GM18502 (cell line): ENCODE measurements around the gene A1CF.
"Not testable (repeated sequence)": the region's sequence is repeated elsewhere in the genome, so short reads cannot be mapped to it uniquely, and the experiment has no call there.

Source experiments
- ATAC-seq: cut with Tn5 transposase; IDR thresholded peaks from one replicate; pipeline ENCODE4 v1.9.1; 2021; ENCODE audit warnings: mild to moderate bottlenecking; ENCODE audit not compliant: unreplicated experiment, poor library complexity

Gene A1CF

GRCh38 chr10:50885097-50885859 is at the start of gene A1CF:
A1CF (minus strand) TSS chr10:50885627; CDS start chr10:50859940, 25,687 bp downstream.
- no peak for ATAC-seq

GRCh38 chr10:50931948-50932431 is 46.6 kb upstream of the A1CF start:
- no peak for ATAC-seq

- ATAC-seq = no peak
Observed at GRCh38 chr10:50929670-50930069, 44.2 kb upstream of the A1CF start.

- no peak for ATAC-seq
Observed at GRCh38 chr10:50928190-50928552, 42.7 kb upstream of the A1CF start.

- no peak for ATAC-seq
Observed at GRCh38 chr10:50927522-50928189, 42.2 kb upstream of the A1CF start.

- not testable (repeated sequence) for ATAC-seq
Observed at GRCh38 chr10:50923471-50923870, 38.0 kb upstream of the A1CF start.

- no peak for ATAC-seq
Observed at GRCh38 chr10:50919010-50919409, 33.6 kb upstream of the A1CF start.

GRCh38 chr10:50918529-50918928 is 33.1 kb upstream of the A1CF start:
- ATAC-seq = no peak

- no peak for ATAC-seq
Observed at GRCh38 chr10:50917486-50917885, 32.1 kb upstream of the A1CF start.

- ATAC-seq = no peak
Observed at GRCh38 chr10:50909334-50910014, 24.0 kb upstream of the A1CF start.

GRCh38 chr10:50908366-50908765 is 22.9 kb upstream of the A1CF start:
- no peak for ATAC-seq

GRCh38 chr10:50905797-50906196 is 20.4 kb upstream of the A1CF start:
- ATAC-seq = not testable (repeated sequence)

- no peak for ATAC-seq
Observed at GRCh38 chr10:50896721-50897120, 11.3 kb upstream of the A1CF start.

- ATAC-seq = no peak
Observed at GRCh38 chr10:50894312-50894711, 8.9 kb upstream of the A1CF start.

- no peak for ATAC-seq
Observed at GRCh38 chr10:50892467-50892866, 7.0 kb upstream of the A1CF start.

GRCh38 chr10:50884302-50884701 is 1.1 kb downstream of the A1CF start:
- no peak for ATAC-seq

- ATAC-seq = no peak
Observed at GRCh38 chr10:50883629-50884028, 1.8 kb downstream of the A1CF start.

- ATAC-seq = no peak
Observed at GRCh38 chr10:50882540-50882983, 2.9 kb downstream of the A1CF start.

- ATAC-seq = not testable (repeated sequence)
Observed at GRCh38 chr10:50881046-50881445, 4.4 kb downstream of the A1CF start.

- ATAC-seq = no peak
Observed at GRCh38 chr10:50876429-50876828, 9.0 kb downstream of the A1CF start.

GRCh38 chr10:50874723-50875122 is 10.7 kb downstream of the A1CF start:
- no peak for ATAC-seq
